H9 (cell line): ENCODE data around the gene TPPP. TPM values are rescaled to one million over a fixed set of nuclear protein-coding genes. Genes with fewer than 3 reads are reported as not detected.
A peak's percentile ranks its signal among the peaks of the same experiment; 100 is the strongest.

Experiments
- DNase-seq: peaks from one replicate; pipeline ENCODE4 v3.0.0-alpha.2; 2017
- H2AFZ ChIP-seq: one replicate; pipeline ENCODE4 v1.6.1; 2013; ENCODE audit warnings: mild to moderate bottlenecking, low read length, control low read depth, moderate library complexity
- H2AK5ac ChIP-seq: 2 replicates; pipeline ENCODE4 v1.6.1; 2013; ENCODE audit warnings: low read length, control low read depth, mixed read lengths; ENCODE audit not compliant: insufficient read length
- H2BK120ac ChIP-seq: one replicate; pipeline ENCODE4 v1.6.1; 2013; ENCODE audit warnings: low read depth, mild to moderate bottlenecking, low read length, control low read depth, inconsistent platforms; ENCODE audit not compliant: poor library complexity, severe bottlenecking
- H2BK12ac ChIP-seq: 2 replicates; pipeline ENCODE4 v1.6.1; 2013; ENCODE audit warnings: low read length, control low read depth, mixed read lengths, low read depth; ENCODE audit not compliant: insufficient read length
- H2BK15ac ChIP-seq: 2 replicates; pipeline ENCODE4 v1.6.1; 2013; ENCODE audit warnings: low read depth, low read length, control low read depth
- H2BK20ac ChIP-seq: one replicate; pipeline ENCODE4 v1.6.1; 2013; ENCODE audit warnings: low read depth, mild to moderate bottlenecking, low read length, control low read depth, inconsistent platforms; ENCODE audit not compliant: poor library complexity, severe bottlenecking
- H2BK5ac ChIP-seq: 2 replicates; pipeline ENCODE4 v1.6.1; 2013; ENCODE audit warnings: low read length, control low read depth, mixed read lengths; ENCODE audit not compliant: insufficient read length
- H3K14ac ChIP-seq: 2 replicates; pipeline ENCODE4 v1.6.1; 2013; ENCODE audit warnings: low read length, control low read depth; ENCODE audit not compliant: insufficient read depth
- H3K18ac ChIP-seq: 2 replicates; pipeline ENCODE4 v1.6.1; 2013; ENCODE audit warnings: low read depth, mild to moderate bottlenecking, mixed read lengths, low read length, control low read depth; ENCODE audit not compliant: insufficient read length
- H3K23ac ChIP-seq: 2 replicates; pipeline ENCODE4 v1.6.1; 2013; ENCODE audit warnings: low read length, control low read depth, mixed read lengths, low read depth; ENCODE audit not compliant: insufficient read length
- H3K23me2 ChIP-seq: 2 replicates; pipeline ENCODE4 v1.6.1; 2013; ENCODE audit warnings: low read depth, mild to moderate bottlenecking, mixed read lengths, low read length, control low read depth; ENCODE audit not compliant: insufficient read length, poor library complexity, severe bottlenecking
- H3K27ac ChIP-seq: 2 replicates; pipeline ENCODE4 v1.5.1; 2013; ENCODE audit warnings: low read length, control low read depth, mixed read lengths, low read depth; ENCODE audit not compliant: insufficient read length
- H3K27me3 ChIP-seq: 2 replicates; pipeline ENCODE4 v1.6.1; 2013; ENCODE audit warnings: low read length, control low read depth, inconsistent platforms; ENCODE audit not compliant: insufficient read depth
- H3K4ac ChIP-seq: 2 replicates; pipeline ENCODE4 v1.6.1; 2013; ENCODE audit warnings: low read depth, mild to moderate bottlenecking, control low read depth, inconsistent platforms, low read length, moderate library complexity
- H3K4me1 ChIP-seq: 2 replicates; pipeline ENCODE4 v1.6.1; 2013; ENCODE audit warnings: low read length, control low read depth, inconsistent platforms; ENCODE audit not compliant: insufficient read depth
- H3K4me2 ChIP-seq: 2 replicates; pipeline ENCODE4 v1.6.1; 2013; ENCODE audit warnings: low read length, control low read depth, mixed read lengths; ENCODE audit not compliant: insufficient read length, insufficient read depth
- H3K56ac ChIP-seq: 2 replicates; pipeline ENCODE4 v1.6.1; 2013; ENCODE audit warnings: low read depth, mild to moderate bottlenecking, mixed read lengths, low read length, control low read depth; ENCODE audit not compliant: insufficient read length
- H3K79me1 ChIP-seq: 2 replicates; pipeline ENCODE4 v1.6.1; 2013; ENCODE audit warnings: low read depth, mild to moderate bottlenecking, moderate library complexity, low read length, control low read depth, inconsistent platforms; ENCODE audit not compliant: insufficient read depth, poor library complexity, severe bottlenecking
- H3K79me2 ChIP-seq: 2 replicates; pipeline ENCODE4 v1.6.1; 2013; ENCODE audit warnings: low read length, control low read depth, inconsistent platforms; ENCODE audit not compliant: insufficient read depth
- H3K9ac ChIP-seq: 2 replicates; pipeline ENCODE4 v1.6.1; 2013; ENCODE audit warnings: low read length, control low read depth, mixed read lengths; ENCODE audit not compliant: insufficient read length; ENCODE audit errors: extremely low read depth
- H3K9me3 ChIP-seq: one replicate; pipeline ENCODE4 v1.6.1; 2013; ENCODE audit warnings: low read depth, low read length, inconsistent platforms; ENCODE audit not compliant: control insufficient read depth
- H3T11ph ChIP-seq: one replicate; pipeline ENCODE4 v1.6.1; 2013; ENCODE audit warnings: mild to moderate bottlenecking, low read length, control low read depth, inconsistent platforms
- H4K20me1 ChIP-seq: one replicate; pipeline ENCODE4 v1.6.1; 2013; ENCODE audit not compliant: control insufficient read depth, insufficient read length, insufficient read depth
- H4K5ac ChIP-seq: 2 replicates; pipeline ENCODE4 v1.6.1; 2013; ENCODE audit warnings: low read depth, mild to moderate bottlenecking, mixed read lengths, low read length, control low read depth; ENCODE audit not compliant: insufficient read length
- H4K8ac ChIP-seq: replicated peaks from 2 replicates; pipeline ENCODE4 v1.6.1; 2013; ENCODE audit warnings: low read length, control low read depth, mixed read lengths, low read depth; ENCODE audit not compliant: insufficient read length
- H4K91ac ChIP-seq: 2 replicates; pipeline ENCODE4 v1.6.1; 2013; ENCODE audit warnings: low read depth, mild to moderate bottlenecking, moderate library complexity, mixed read lengths, low read length, control low read depth; ENCODE audit not compliant: insufficient read length
- H3K27ac Mint-ChIP-seq, 3 experiments: 2 replicates in 2 of 3; 3 replicates in 1 of 3; pipeline ENCODE4 v1.8.0; 2020 to 2021; ENCODE audit warnings: mixed read lengths in 3 of 3, mild to moderate bottlenecking in 1 of 3, moderate library complexity in 1 of 3
- H3K27me3 Mint-ChIP-seq: 2 replicates; pipeline ENCODE4 v1.8.0; 2021; ENCODE audit warnings: low read depth, mild to moderate bottlenecking, moderate library complexity, mixed read lengths
- H3K36me3 Mint-ChIP-seq, 3 experiments: 2 replicates in 2 of 3; 3 replicates in 1 of 3; pipeline ENCODE4 v1.8.0; 2020 to 2021; ENCODE audit warnings: low read depth in 3 of 3, mixed read lengths in 3 of 3; ENCODE audit not compliant: insufficient read depth in 1 of 3
- H3K4me1 Mint-ChIP-seq, 2 experiments: 2 replicates each; pipeline ENCODE4 v1.8.0; 2020; ENCODE audit warnings: mixed read lengths in 2 of 2
- H3K4me3 Mint-ChIP-seq, 2 experiments: 2 replicates in 1 of 2; 3 replicates in 1 of 2; pipeline ENCODE4 v1.8.0; 2020 to 2021; ENCODE audit warnings: mild to moderate bottlenecking in 2 of 2, mixed read lengths in 2 of 2, moderate library complexity in 1 of 2
- H3K9me3 Mint-ChIP-seq, 2 experiments: 2 replicates in 1 of 2; 3 replicates in 1 of 2; pipeline ENCODE4 v1.8.0; 2020; ENCODE audit warnings: mild to moderate bottlenecking in 2 of 2, mixed read lengths in 2 of 2, moderate library complexity in 1 of 2
- CTCF ChIP-seq: fragments of 200-600 bp; sonication (generic); conservative IDR thresholded peaks from 3 replicates; pipeline ENCODE4 v1.8.0; 2021; ENCODE audit warnings: antibody characterized with exemption, mild to moderate bottlenecking
- WGBS: extraction: QIAGEN DNeasy Blood & Tissue Kit; methylation state at CpG from one replicate; pipeline ENCODE4 v1.1.7; 2013; ENCODE audit warnings: missing lambda C conversion rate, low lambda C conversion rate, mixed read lengths; ENCODE audit not compliant: insufficient read length; ENCODE audit errors: extremely low coverage; 5-methylcytosine and 5-hydroxymethylcytosine counted together
- total RNA-seq: library from RNA; stranded (reverse); gene quantifications from 2 replicates; pipeline ENCODE4 v1.2.1, GENCODE V29; 2021

Gene TPPP
- total RNA-seq, 1 experiment from 2014 or later, result 0.44 TPM

DNA sequence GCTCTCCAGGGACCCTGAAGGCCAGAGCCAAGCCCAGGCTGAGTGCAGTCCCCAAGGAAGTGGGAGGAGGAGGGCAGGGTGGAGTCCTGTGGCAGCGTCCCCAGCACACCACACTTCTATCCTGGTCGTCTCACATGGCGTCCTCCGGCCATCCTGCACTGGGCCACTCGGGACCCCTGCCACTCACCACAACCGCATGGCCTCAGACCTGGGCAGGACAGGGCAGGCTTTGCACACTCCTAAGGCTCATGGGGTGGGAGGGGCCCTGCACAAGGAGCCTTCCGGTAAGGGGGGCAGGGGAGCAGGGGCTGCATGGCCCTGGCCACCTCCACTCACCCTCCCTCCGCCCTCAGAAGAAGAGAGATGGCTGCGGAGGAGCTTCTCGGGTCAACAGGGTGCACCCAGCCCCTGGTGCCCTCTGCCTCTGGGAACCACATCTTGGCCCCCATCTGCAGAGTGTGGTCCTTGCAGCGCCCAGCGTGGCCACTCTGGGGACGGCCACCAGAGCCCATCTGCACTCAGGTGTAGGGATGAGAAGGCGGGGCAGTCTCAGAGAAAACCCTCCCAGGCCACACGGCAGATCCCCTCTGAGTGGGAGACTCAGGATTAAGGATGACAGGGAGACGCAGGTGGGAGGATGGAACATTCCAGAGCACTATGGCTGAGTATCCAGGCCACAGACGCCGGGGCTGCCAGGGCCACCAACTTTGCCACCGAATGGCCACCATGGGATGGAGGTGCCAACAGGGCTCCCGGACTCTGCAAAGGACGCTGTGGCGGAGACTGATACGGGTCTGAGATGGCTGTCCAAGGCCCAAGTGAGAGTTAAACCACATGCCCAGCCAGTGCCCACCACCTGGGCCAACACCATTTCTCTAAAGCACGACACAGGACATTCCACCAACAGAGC, 7.6 kb downstream of the TPPP start:
- H3K14ac ChIP-seq, result peak overlapping the region; percentile 56; the same call in 1 of the 2 replicates
- Mint-ChIP-seq H3K4me3 (no peak overlapping the region), H3K9me3 (no peaks in the 10 kb centered on the region), H3K27me3 (peaks cover 41% of the 10 kb centered on the region), H3K4me1 (no peaks in the 10 kb centered on the region), H3K36me3 (no peaks in the 10 kb centered on the region), H3K27ac (no peak overlapping the region)
- no peak overlapping the region for H2BK15ac ChIP-seq
- H3K4me2 ChIP-seq, result no peak overlapping the region
- no peak overlapping the region for H3K56ac ChIP-seq
- H3K27me3 ChIP-seq, result no peaks in the 10 kb centered on the region
- H2AK5ac ChIP-seq, result no peak overlapping the region
- no peak overlapping the region for H3K9ac ChIP-seq
- no peak overlapping the region for H3K18ac ChIP-seq
- H3K23ac ChIP-seq, result no peak overlapping the region
- no peak overlapping the region for H2BK12ac ChIP-seq
- no peaks in the 10 kb centered on the region for H3K79me1 ChIP-seq
- no peak overlapping the region for H4K91ac ChIP-seq
- H3K27ac ChIP-seq, result no peak overlapping the region
- no peak overlapping the region for H2BK120ac ChIP-seq
- no peak overlapping the region for H3T11ph ChIP-seq
- no CpG with 5 or more reads among the region's 24 CpGs for WGBS
- no peaks in the 10 kb centered on the region for H4K20me1 ChIP-seq
- peak; percentile 22 for DNase-seq
- no peak overlapping the region for H2BK20ac ChIP-seq
- H3K9me3 ChIP-seq, result no peaks in the 10 kb centered on the region
- H3K23me2 ChIP-seq, result no peaks in the 10 kb centered on the region
- H2AFZ ChIP-seq, result no peak overlapping the region
- TF ChIP-seq CTCF, result no peak
- H3K79me2 ChIP-seq, result no peaks in the 10 kb centered on the region
- no peak overlapping the region for H4K8ac ChIP-seq
- no peak overlapping the region for H3K4ac ChIP-seq
- no peak overlapping the region for H2BK5ac ChIP-seq
- no peak overlapping the region for H4K5ac ChIP-seq
- no peaks in the 10 kb centered on the region for H3K4me1 ChIP-seq
